HG03175 (cell line): ENCODE data around the gene IDS.
"Not testable (repeated sequence)": the region's sequence is repeated elsewhere in the genome, so short reads cannot be mapped to it uniquely, and the experiment has no call there.

Experiments used
- ATAC-seq: cut with Tn5 transposase; IDR thresholded peaks from one replicate; pipeline ENCODE4 v1.9.1; 2021; ENCODE audit warnings: mild to moderate bottlenecking, moderate library complexity; ENCODE audit not compliant: unreplicated experiment

IDS gene

GRCh38 chrX:149504915-149505651 is at the start of gene IDS:
Gene IDS, minus strand, starts transcription at chrX:149505306. Its CDS starts 169 bp downstream, at chrX:149505137.
- peak; percentile 56 for ATAC-seq

DNA sequence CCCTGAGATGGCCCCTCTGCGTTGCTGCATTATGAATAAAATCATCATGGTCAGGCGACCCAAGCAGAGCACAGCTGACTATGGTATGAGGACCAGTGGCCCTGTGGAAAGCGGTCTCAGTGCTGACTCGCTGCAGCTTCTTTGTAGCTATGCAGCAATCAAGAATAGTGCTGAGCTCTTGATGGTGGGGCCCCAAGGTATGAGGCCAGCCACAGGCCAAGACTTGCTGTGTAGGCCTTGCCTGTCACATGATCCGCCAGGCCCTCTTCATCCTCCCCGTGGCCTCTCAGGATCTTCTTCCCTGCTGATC is 46.8 kb upstream of the IDS start:
- not testable (repeated sequence) for ATAC-seq

DNA sequence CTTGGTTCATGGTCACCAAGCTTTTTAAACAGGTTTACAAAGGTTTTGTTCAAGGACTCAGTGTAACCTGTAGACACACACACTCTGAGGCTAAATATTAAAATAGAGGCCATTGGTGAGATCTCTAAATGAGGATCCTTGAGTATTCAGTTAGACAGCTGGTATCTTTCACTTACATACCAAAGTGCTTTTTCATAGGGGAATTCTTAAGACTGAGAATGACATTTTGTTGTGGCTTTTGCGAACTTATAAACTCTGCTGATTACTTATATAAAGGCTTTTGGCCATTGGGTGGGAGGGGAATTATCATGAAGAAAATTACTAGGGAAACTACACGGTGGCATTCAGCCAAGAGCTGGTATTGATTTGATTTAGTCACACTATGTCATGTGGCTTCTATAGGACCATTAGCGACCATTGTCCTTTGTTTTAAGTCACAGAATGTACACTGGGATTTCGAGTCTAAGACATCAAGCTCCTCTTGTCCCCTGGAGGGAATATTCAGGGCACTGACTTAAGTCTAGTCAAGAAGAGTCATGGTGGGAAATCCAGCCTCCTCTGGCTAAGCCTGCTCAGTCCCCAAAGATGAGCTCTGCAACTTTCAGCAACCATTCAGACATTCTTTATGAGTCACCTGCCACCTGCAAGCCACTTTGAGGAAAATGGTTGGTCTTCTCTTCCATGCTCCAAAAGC is 46.3 kb upstream of the IDS start:
- ATAC-seq: not testable (repeated sequence)

- ATAC-seq: not testable (repeated sequence)
Measured at GRCh38 chrX:149550454-149550853, 45.3 kb upstream of the IDS start.

DNA sequence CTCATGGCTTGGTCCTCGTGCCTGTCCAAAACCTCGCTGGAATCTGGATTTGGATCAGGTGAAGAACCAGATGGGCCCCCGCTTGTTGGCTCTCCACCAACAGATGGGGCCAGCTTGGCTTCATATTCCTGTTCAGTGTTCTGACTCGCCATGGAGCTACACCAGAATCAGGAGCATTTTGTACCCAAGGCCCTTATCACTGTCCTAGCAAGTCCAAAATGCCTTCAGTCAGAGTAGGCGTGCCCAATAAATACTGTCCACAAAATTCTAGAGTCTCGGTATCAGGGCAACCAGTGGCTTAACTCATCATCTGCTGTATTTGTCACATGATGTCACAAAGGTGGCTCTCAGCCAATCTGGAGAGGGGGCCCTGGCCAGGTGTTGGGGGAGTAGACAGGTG is 44.6 kb upstream of the IDS start, which contains the start of gene HSFX3:
HSFX3 (minus strand) TSS at position 224 of the 400 bp plus-strand sequence; CDS start at position 152, 72 bp downstream.
- ATAC-seq: not testable (repeated sequence)

DNA sequence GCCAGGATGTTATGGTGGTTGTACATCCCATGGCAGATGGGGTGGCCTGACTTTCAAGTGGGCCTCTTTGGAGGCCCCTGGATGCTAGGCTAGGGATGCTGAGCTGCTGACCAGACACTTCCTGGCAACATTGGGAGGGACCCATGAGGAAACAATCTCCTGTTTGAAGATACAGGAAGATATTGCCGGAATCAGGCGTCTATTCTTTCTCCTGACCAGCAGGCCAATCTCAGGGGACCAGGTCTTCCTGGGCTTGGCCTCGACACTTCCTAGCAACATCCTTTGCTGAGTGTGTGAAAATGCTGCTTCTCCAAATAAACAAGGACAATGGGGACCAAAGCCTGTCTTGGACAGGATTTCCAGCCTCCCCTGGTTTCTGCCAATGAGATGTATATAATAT is 42.7 kb upstream of the IDS start:
- ATAC-seq: not testable (repeated sequence)

DNA sequence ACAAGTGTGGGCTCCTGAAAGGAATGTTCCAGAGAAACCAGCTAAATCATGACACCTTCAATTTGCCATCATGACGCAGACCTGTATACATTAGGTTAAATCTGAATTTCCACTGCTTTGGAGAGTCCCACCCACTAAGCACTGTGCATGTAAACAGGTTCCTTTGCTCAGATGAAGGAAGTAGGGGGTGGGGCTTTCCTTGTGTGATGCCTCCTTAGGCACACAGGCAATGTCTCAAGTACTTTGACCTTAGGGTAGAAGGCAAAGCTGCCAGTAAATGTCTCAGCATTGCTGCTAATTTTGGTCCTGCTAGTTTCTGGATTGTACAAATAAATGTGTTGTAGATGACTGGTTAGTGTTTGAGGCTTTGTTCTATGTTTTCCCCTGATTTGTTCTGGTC is 41.9 kb upstream of the IDS start:
- ATAC-seq: not testable (repeated sequence)

DNA sequence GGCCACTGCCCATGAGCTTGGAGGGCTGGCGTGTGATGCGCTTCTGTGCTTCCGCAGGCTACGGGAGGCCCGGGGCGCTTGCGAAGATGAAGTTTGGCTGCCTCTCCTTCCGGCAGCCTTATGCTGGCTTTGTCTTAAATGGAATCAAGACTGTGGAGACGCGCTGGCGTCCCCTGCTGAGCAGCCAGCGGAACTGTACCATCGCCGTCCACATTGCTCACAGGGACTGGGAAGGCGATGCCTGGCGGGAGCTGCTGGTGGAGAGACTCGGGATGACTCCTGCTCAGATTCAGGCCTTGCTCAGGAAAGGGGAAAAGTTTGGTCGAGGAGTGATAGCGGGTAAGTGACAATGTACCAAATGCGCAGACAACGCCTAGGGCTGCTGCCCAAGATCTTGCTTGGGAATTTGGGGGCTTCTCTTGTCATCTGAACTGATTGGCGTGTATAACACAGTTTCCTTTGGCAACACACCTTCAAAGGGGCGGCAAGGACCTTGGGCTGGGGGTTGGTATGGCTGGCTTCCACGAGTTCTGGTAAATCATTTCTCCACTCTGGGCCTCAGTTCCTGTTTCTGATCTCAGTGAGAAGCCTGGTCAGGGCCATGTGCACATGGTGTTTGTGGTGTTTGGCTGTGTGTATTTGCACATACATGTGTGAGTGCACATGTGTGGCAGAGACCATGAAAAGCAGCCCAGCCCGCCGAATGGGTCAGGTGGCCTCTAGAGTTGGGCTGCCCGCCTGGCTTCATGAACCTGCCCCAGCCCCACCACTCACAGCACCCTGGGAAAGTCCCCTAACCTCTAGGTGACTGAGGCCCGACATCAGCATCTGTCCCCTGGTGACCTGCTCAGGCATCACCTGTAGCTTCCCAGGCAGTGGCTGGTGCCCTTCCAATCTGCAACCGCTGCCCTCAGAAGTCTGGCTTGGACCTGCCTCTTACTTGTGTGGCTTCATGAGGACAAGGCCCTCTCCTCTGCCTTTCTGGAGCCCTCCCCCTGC is 40.7 kb upstream of the IDS start:
- peak; percentile 59 for ATAC-seq

DNA sequence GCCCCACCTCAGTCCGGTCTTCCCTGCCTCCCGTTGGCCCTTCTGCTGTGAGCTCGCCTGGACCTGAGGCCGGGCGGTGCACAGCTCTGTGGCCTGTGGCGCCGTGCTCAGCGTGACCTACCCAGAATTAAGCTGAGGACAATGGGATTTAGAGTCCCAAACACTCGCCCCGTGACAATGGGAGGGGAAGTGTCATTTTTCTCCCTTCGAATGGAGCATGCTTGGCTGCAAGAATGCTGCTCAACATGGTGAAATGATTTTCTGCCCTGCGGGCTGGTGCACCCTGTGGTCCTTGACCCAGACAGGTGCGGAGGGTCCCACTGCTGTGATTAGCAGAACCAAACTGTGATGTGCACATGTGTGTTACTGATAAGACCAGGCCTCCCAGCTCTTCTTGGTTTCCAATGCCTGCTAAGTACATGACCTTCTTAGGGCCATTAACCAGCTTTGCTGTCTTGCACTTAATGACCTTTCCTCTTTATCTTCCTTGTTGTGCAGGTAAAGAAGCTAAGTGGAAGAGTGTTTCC is 36.5 kb upstream of the IDS start:
- no peak for ATAC-seq

DNA sequence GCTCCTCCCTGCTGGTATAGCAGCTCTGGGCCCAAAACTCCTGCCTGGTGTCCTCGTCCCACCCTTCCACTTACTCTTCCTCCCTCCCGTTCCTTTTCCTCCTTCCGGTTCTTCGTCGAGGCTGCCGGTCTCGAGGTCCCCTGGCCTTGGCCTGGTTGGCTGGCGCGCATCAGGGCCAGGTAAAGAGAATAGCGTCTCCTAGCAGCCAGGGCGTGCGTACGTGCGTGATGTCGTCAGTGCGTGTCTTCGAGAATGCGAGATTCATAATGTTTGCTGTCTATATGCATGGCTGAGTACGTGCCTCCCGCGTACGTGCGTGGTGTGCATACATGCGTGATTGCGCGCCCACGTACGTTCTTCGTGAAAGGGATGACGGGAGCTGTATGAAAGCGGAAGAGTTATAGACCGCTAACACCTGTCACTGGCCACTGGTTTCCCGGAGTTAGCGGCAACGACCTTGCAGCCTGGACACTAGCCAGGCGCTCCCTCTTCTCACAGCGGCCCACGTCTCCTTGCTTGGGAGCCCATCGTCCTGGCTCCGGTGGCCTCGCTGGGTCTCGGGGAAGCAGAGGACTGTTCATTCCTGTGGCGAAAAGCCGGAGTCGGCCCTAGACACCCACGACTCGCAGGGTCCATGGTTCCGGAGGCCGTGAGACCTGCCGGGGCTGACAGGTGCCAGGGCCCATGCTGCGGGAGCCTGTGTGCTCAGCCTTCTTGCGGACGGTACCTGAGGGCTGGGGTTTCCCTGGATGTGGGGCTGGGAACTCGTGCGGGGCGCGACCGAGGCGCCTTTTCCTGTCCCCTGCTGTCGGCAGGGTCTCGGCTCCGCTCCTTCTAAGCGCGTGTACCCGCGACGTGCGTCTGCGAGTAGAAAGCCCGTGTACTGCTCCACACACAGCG is 35.8 kb upstream of the IDS start, which contains the start of gene EOLA1:
EOLA1 (plus strand) TSS at position 392 of the 900 bp plus-strand sequence. CDS start 4,619 bp downstream, outside the sequence.
- peak; percentile 77 for ATAC-seq

DNA sequence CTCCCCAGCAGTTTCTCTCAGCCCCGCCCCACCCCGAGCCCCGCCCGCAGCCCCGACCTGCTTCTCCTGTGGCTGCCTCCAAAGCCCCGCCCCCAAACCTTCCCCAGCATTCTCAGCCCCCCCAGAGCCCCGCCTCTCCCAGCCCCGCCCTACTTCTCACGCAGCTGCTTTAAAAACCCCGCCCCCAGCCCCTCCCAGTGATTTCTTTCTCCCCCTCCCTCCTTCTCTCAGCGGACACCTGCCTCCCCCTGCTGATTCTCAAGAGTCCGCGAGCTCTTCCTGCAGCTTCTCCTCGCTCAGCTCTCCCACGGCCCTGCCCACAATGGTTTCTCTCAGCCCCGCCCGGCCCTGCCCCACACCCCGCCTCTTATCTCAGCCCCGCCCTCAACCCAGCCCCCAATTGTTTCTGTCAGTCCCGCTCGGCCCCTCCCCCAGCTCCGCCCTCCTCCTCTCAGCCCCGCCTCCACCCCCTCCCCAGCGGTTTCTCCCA is 35.1 kb upstream of the IDS start:
- ATAC-seq: peak; percentile 7

DNA sequence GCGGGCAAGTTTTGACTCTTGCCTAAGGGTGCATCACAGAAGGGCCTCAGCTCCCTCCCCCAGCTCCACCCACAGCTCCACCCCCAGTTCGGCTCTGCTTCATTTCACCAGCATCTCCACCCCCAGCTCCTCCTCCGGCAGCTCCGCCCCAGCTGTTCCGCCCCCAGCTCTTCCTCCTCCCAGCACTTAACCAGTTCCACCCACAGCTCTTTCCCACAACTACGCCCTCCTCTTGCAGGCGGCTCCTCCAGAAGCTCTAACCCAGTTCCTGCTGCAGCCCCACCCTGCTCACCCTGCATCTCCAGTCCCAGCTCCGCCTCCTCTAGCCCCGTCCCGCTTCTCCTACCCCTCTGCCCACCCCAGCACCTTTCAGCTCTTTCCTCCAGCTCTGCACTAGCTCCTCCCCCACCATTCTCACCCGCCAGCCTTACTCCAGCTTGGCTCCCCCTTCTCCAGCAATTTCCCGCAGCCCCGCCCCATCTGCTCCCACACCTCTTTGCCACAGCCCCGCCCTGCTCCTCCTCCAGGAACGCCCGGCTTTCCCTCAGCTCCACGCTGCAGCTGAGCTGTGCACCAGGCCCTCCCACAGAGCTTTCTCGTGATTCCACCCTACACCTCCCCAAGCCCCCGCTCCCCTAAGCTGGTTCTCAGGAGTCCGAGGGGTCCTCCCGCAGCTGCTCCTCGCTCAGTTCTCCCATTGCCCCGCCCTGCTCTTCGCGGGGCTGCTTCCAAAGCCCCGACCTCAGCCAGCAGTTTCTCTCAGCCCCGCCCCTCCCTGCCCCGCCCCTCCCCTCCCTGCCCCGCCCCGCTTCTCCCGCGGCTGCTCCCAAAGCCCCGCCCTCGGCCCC is 34.4 kb upstream of the IDS start:
- peak; percentile 51 for ATAC-seq

DNA sequence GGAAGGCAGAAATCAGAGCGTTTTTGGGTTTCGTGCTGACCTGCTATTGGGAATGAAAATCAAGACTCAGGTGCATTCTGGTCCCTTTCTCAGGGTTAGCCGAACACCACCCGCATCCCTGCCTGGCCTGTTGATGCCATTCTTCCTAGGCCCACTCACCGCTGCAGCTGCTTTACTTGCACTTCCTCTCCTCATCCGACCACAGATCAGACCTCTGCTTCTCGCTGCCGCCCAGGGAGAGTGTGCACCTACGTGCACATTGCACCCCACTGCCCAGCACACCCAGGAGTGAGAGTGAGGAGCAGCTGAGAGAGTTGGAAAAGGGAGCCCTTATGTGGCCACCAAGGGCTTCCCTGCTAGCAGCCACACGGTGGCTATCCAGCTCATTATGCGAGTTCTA is 32.4 kb upstream of the IDS start:
- ATAC-seq: not testable (repeated sequence)

GRCh38 chrX:149534926-149535602 is 30.0 kb upstream of the IDS start:
- ATAC-seq: not testable (repeated sequence)

DNA sequence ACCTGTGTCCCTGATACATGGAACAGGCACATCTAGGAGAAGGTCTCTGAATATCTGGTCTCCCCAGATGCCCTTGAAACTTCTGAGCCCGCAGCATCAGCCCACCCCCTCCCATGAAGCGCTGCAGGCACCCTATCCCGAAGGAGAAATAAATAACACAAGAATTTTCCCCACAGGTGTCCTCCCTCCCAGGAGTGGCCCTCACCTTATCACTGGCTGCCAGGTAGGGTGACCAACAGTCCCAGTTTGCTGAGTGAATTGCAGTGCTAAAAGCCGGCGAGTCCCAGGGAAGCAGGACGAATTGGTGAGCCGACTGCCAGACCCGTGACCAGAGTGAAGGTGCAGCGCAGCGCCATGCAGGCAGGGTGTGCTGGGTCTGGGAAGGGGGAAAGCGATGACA is 28.9 kb upstream of the IDS start:
- ATAC-seq: not testable (repeated sequence)

DNA sequence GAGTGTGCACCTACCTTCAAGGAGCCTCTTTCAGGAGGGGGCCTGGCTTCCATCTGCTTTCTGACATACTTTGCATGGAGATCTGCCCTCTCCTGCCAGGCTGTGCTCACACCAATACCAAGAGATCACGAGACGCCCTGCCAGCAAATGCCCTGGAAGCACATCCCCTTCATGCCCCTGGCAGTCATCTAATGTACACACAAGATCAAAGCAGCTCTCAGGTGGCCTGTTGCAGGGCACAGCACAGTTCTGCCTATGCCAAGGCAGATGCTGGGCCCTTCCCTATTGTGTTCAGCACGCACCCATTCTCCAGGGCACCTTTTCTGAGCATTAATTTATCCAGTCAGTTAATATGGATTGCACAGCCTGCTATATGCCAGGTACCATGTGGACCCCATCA is 27.8 kb upstream of the IDS start:
- not testable (repeated sequence) for ATAC-seq

- peak; percentile 83 for ATAC-seq
Measured at GRCh38 chrX:149531599-149531998, 26.5 kb upstream of the IDS start.

DNA sequence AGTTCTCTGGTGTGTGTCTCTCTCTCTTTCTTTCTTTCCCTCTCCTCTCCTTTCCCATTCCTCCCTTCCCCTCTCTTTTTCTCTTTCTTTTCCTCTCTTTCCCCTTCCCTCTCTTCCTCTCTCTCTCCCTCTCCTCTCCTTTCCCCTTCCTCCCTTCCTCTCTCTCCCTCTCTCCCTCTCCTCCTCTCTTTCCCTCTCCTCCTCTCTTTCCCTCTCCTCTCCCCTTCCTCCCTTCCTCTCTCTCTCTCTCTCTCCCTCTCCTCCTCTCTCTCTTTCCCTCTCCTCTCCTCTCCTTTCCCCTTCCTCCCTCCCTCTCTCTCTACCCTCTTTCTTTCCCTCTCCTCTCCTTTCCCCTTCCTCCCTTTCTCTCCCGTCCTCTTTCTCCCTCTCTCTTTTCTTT is 23.3 kb upstream of the IDS start:
- no peak for ATAC-seq
